ENCODE results near the gene SLC6A8. TPM values are rescaled to one million over a fixed set of nuclear protein-coding genes. Genes with fewer than 3 reads are reported as not detected.
"Not testable (repeated sequence)": the region's sequence is repeated elsewhere in the genome, so short reads cannot be mapped to it uniquely, and the experiment has no call there.

The SLC6A8 gene
- total and polyA plus RNA-seq, 4 donors = 13.9 to 26.7 (median 15.4) TPM

DNA sequence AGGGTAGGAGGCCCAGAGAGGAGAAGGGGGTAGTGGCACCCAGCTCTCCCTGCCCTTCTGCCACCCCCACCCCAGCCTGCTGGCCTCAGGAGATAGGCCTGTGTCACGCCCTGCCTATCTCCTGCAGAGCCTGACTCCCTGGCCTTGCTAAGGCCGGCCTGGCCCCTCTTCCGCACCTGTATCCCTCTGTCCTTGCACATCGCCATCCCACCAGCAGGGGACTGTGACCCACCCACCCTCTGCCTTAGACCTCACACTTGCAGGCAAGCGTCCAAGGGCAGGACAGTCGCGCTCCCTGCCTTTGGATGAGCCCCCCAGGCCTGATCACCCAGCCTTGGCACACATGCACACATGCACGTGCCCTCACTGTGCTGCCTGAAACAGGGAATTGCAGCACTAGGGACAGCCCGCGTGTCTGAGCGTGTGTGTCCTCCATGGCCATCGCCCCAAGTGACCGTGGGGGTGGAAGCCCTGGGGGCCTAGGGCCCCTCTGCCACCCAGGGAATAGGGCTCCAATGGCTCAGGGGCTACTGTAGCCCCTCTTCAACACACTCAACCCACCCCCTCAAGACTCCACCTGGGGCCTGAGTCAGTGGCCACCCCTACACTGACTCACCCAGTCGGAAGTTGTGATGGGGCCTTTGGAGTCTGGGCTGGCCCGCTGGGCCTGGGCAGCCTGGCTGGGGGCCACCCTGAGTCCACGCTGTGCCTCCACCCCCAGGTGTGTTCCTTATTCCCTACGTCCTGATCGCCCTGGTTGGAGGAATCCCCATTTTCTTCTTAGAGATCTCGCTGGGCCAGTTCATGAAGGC lies 2.1 kb downstream of the SLC6A8 start:
- Histone ChIP-seq H3K4me1 (ENCODE audit: control insufficient read depth in 1 of 2, insufficient read depth in 2 of 2, low read length in 2 of 2) (no peaks in the 10 kb centered on the region), H3K9me3 (ENCODE audit: control insufficient read depth, low read length) (no peaks in the 10 kb centered on the region), H3K27ac (ENCODE audit: low read depth in 1 of 2, low read length in 2 of 2) (peak overlapping the region in 1 of 2 donors; percentile 52), H3K36me3 (ENCODE audit: control insufficient read depth in 1 of 2, insufficient read depth in 2 of 2, low read length in 1 of 2) (no peaks in the 10 kb centered on the region), H3K27me3 (ENCODE audit: control insufficient read depth in 1 of 2, insufficient read depth in 2 of 2, low read length in 1 of 2) (peaks cover 0 to 1% of the 10 kb centered on the region in 2 donors), H3K4me3 (ENCODE audit: low read length in 2 of 2) (no peak overlapping the region)
- no peak for ATAC-seq (ENCODE audit: low FRiP score)
- no peak for DNase-seq
- WGBS, 2 donors = 86 to 88% methylated on average over 19 of the region's 19 CpGs
- intact Hi-C loops (cut with DNase I) = no loop called here

DNA sequence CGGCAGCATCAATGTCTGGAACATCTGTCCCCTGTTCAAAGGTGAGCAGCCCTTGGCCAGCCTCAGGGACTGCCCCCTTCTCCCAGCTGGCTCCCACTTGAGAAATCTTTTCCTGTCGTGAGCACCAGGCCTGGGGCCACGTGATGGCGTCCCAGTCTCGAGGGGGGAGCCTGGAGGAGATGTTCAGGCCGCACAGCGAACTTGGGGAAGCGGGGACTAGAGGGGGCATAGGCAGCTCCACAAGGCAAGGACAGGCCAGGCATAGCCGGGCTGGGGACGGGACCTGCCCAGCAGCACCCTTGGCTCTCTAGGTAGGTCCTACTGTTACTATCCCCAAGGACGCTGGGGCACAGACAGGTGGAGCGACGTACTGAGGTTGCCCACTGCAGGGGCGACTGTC lies 2.7 kb downstream of the SLC6A8 start:
- no peak for DNase-seq
- Histone ChIP-seq H3K4me1 (ENCODE audit: control insufficient read depth in 1 of 2, insufficient read depth in 2 of 2, low read length in 2 of 2) (no peaks in the 10 kb centered on the region), H3K36me3 (ENCODE audit: control insufficient read depth in 1 of 2, insufficient read depth in 2 of 2, low read length in 1 of 2) (no peaks in the 10 kb centered on the region), H3K27ac (ENCODE audit: low read depth in 1 of 2, low read length in 2 of 2) (no peak overlapping the region), H3K27me3 (ENCODE audit: control insufficient read depth in 1 of 2, insufficient read depth in 2 of 2, low read length in 1 of 2) (peaks cover 0 to 1% of the 10 kb centered on the region in 2 donors), H3K9me3 (ENCODE audit: control insufficient read depth, low read length) (no peaks in the 10 kb centered on the region), H3K4me3 (ENCODE audit: low read length in 2 of 2) (no peak overlapping the region)
- intact Hi-C loops (cut with DNase I) = no loop called here
- no peak for ATAC-seq (ENCODE audit: low FRiP score)
- WGBS, 2 donors = 82 to 86% methylated on average over 13 to 14 of the region's 14 CpGs

DNA sequence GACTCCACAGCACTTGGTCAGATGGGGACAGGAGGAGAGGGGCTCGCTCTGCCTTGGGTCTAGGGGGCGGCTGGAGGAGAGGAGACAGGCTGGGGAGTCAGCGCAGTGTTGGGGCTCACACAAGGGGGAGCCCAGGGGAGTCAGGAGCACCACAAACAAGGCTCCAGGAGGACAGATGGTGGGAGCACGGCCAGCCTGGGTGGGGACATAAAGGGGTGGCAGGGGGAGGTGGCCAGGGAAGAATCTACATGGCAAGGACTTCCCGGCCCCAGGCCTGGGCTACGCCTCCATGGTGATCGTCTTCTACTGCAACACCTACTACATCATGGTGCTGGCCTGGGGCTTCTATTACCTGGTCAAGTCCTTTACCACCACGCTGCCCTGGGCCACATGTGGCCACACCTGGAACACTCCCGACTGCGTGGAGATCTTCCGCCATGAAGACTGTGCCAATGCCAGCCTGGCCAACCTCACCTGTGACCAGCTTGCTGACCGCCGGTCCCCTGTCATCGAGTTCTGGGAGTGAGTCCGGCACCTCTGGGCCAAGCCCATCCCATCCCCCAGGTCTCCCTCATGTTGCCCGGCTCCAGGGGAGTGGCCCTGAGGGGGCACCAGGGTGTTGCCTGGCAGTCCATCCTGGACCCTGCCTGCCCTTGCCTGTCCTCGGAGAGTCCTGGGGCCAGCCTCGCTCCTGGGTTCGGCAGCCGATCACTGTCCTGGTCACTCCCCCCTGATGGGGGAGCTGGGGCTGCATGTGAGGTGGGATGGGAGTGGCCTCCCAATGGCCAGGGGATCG lies 3.5 kb downstream of the SLC6A8 start:
- H3K36me3 ChIP-seq (ENCODE audit: control insufficient read depth in 1 of 2, insufficient read depth in 2 of 2, low read length in 1 of 2); H3K9me3 ChIP-seq (ENCODE audit: control insufficient read depth, low read length); DNase-seq; H3K27me3 ChIP-seq (ENCODE audit: control insufficient read depth in 1 of 2, insufficient read depth in 2 of 2, low read length in 1 of 2); H3K4me1 ChIP-seq (ENCODE audit: control insufficient read depth in 1 of 2, insufficient read depth in 2 of 2, low read length in 2 of 2); intact Hi-C loops (cut with DNase I); H3K4me3 ChIP-seq (ENCODE audit: low read length in 2 of 2); H3K27ac ChIP-seq (ENCODE audit: low read depth in 1 of 2, low read length in 2 of 2); ATAC-seq (ENCODE audit: low FRiP score): not testable (repeated sequence)
- WGBS, 2 donors = 87 to 88% methylated on average over 21 of the region's 21 CpGs

DNA sequence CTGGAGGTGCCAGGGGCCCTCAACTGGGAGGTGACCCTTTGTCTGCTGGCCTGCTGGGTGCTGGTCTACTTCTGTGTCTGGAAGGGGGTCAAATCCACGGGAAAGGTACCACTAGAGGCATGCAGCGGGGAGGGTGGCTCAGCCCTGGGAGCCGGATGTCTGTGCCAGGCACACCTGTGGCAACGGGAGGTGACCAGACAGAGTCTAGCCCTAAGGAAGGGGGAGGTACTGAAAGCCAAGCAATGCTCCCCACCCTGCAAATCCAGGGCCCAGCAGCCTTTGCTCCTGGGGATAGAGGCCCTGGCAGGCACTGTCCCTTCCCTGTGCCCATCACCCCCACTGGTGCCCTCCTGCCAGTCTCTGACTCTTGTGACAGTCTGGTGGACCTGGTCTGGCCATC lies 4.3 kb downstream of the SLC6A8 start:
- 72 to 76% methylated on average over 4 of the region's 4 CpGs for WGBS, 2 donors
- Histone ChIP-seq H3K4me3 (ENCODE audit: low read length in 2 of 2) (no peak overlapping the region), H3K36me3 (ENCODE audit: control insufficient read depth in 1 of 2, insufficient read depth in 2 of 2, low read length in 1 of 2) (no peaks in the 10 kb centered on the region), H3K27me3 (ENCODE audit: control insufficient read depth in 1 of 2, insufficient read depth in 2 of 2, low read length in 1 of 2) (peaks cover 0 to 1% of the 10 kb centered on the region in 2 donors), H3K4me1 (ENCODE audit: control insufficient read depth in 1 of 2, insufficient read depth in 2 of 2, low read length in 2 of 2) (no peaks in the 10 kb centered on the region), H3K9me3 (ENCODE audit: control insufficient read depth, low read length) (no peaks in the 10 kb centered on the region), H3K27ac (ENCODE audit: low read depth in 1 of 2, low read length in 2 of 2) (no peak overlapping the region)
- intact Hi-C loops (cut with DNase I) = no loop called here
- DNase-seq (no peak), ATAC-seq (ENCODE audit: low FRiP score) (no peak)

DNA sequence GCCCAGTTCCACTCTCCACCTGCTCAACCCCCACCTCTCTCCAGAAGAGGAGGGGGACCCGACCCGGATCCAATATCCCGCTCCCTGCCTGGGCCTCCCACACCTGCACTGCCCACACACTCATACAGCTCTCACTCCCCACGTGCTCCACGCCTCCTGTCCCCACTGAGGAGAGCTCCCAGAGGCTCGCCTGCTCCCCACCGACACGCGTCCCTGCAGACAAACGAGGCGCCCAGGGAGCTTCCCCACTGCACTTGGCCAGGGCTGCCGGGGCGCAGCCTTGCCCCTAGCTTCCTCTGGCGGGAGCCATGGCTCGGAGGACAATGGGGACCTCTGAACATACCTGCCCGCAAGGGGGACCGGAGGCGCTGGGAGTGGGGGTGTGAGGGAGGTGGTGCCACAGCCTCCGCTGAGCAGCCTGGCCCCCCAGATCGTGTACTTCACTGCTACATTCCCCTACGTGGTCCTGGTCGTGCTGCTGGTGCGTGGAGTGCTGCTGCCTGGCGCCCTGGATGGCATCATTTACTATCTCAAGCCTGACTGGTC lies 5.0 kb downstream of the SLC6A8 start:
- Histone ChIP-seq H3K27me3 (ENCODE audit: control insufficient read depth in 1 of 2, insufficient read depth in 2 of 2, low read length in 1 of 2) (peaks cover 0 to 1% of the 10 kb centered on the region in 2 donors), H3K4me1 (ENCODE audit: control insufficient read depth in 1 of 2, insufficient read depth in 2 of 2, low read length in 2 of 2) (no peaks in the 10 kb centered on the region), H3K27ac (ENCODE audit: low read depth in 1 of 2, low read length in 2 of 2) (no peak overlapping the region), H3K9me3 (ENCODE audit: control insufficient read depth, low read length) (no peaks in the 10 kb centered on the region), H3K36me3 (ENCODE audit: control insufficient read depth in 1 of 2, insufficient read depth in 2 of 2, low read length in 1 of 2) (no peaks in the 10 kb centered on the region), H3K4me3 (ENCODE audit: low read length in 2 of 2) (no peak overlapping the region)
- ATAC-seq (ENCODE audit: low FRiP score) = no peak
- WGBS, 2 donors = 84 to 85% methylated on average over 24 of the region's 24 CpGs
- intact Hi-C loops (cut with DNase I) = no loop called here
- no peak for DNase-seq

DNA sequence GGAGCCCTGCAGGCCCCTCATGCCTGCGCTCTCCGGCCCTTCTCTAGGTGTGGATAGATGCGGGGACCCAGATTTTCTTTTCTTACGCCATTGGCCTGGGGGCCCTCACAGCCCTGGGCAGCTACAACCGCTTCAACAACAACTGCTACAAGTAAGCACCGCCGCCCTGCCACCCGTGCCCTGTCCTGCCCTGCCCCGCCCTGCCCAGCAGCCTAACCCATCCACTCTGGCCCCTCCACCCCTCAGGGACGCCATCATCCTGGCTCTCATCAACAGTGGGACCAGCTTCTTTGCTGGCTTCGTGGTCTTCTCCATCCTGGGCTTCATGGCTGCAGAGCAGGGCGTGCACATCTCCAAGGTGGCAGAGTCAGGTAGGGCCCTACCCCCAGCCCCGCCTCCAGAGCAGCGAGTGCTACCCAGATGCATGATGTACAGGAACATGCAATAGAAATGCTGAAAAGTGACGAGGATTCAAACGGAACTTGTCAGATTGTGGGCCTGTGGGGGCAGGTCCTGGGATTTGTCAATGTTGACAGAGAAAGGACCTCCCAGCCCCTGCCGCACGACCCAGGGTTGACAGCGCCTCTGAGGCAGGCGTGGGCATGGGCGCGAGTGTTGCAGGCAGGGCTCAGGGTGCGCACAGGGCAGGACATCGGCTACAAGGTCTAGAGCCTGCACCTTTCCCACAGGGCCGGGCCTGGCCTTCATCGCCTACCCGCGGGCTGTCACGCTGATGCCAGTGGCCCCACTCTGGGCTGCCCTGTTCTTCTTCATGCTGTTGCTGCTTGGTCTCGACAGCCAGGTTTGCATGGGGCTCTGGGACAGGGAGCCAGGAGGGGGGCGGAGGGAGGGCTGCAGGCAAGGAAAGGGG lies 5.7 kb downstream of the SLC6A8 start:
- intact Hi-C loops (cut with DNase I) = no loop called here
- peak in 1 of 2 donors; percentile 73 for DNase-seq
- ATAC-seq (ENCODE audit: low FRiP score) = no peak
- Histone ChIP-seq H3K27ac (ENCODE audit: low read depth in 1 of 2, low read length in 2 of 2) (no peak overlapping the region), H3K36me3 (ENCODE audit: control insufficient read depth in 1 of 2, insufficient read depth in 2 of 2, low read length in 1 of 2) (no peaks in the 10 kb centered on the region), H3K27me3 (ENCODE audit: control insufficient read depth in 1 of 2, insufficient read depth in 2 of 2, low read length in 1 of 2) (no peaks in the 10 kb centered on the region), H3K4me3 (ENCODE audit: low read length in 2 of 2) (no peak overlapping the region), H3K9me3 (ENCODE audit: control insufficient read depth, low read length) (no peaks in the 10 kb centered on the region), H3K4me1 (ENCODE audit: control insufficient read depth in 1 of 2, insufficient read depth in 2 of 2, low read length in 2 of 2) (no peaks in the 10 kb centered on the region)
- 86 to 87% methylated on average over 28 to 31 of the region's 31 CpGs for WGBS, 2 donors

DNA sequence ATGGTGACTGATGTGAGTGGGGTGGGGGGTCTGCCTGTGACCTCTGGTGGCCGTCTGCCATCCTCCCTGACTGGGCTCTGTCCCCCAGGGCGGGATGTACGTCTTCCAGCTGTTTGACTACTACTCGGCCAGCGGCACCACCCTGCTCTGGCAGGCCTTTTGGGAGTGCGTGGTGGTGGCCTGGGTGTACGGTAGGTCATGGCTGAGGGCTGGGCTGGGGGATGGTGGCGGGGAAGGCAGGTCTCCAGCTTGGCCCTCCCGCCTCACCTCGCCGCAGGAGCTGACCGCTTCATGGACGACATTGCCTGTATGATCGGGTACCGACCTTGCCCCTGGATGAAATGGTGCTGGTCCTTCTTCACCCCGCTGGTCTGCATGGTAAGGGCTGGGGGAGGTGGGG lies 6.5 kb downstream of the SLC6A8 start:
- H3K36me3 ChIP-seq (ENCODE audit: control insufficient read depth in 1 of 2, insufficient read depth in 2 of 2, low read length in 1 of 2); ATAC-seq (ENCODE audit: low FRiP score); H3K27ac ChIP-seq (ENCODE audit: low read depth in 1 of 2, low read length in 2 of 2); H3K9me3 ChIP-seq (ENCODE audit: control insufficient read depth, low read length); H3K4me3 ChIP-seq (ENCODE audit: low read length in 2 of 2); H3K27me3 ChIP-seq (ENCODE audit: control insufficient read depth in 1 of 2, insufficient read depth in 2 of 2, low read length in 1 of 2); intact Hi-C loops (cut with DNase I); H3K4me1 ChIP-seq (ENCODE audit: control insufficient read depth in 1 of 2, insufficient read depth in 2 of 2, low read length in 2 of 2): not testable (repeated sequence)
- WGBS, 2 donors = 89% methylated on average over 16 of the region's 16 CpGs
- peak in 1 of 2 donors; percentile 73 for DNase-seq

DNA sequence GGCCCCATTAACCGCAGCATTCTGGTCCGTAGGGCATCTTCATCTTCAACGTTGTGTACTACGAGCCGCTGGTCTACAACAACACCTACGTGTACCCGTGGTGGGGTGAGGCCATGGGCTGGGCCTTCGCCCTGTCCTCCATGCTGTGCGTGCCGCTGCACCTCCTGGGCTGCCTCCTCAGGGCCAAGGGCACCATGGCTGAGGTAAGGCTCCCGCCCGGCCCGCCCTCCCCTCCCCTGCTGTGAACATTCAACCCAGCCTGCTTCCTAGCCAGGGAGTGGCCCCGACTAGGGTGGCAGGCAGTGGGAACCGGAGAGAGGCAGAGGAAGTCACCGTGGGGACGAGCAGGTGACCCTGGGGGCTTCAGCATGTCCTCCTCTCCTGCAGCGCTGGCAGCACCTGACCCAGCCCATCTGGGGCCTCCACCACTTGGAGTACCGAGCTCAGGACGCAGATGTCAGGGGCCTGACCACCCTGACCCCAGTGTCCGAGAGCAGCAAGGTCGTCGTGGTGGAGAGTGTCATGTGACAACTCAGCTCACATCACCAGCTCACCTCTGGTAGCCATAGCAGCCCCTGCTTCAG lies 7.1 kb downstream of the SLC6A8 start:
- Histone ChIP-seq H3K9me3 (ENCODE audit: control insufficient read depth, low read length) (no peaks in the 10 kb centered on the region), H3K4me3 (ENCODE audit: low read length in 2 of 2) (no peak overlapping the region), H3K4me1 (ENCODE audit: control insufficient read depth in 1 of 2, insufficient read depth in 2 of 2, low read length in 2 of 2) (no peaks in the 10 kb centered on the region), H3K36me3 (ENCODE audit: control insufficient read depth in 1 of 2, insufficient read depth in 2 of 2, low read length in 1 of 2) (no peaks in the 10 kb centered on the region), H3K27me3 (ENCODE audit: control insufficient read depth in 1 of 2, insufficient read depth in 2 of 2, low read length in 1 of 2) (no peaks in the 10 kb centered on the region), H3K27ac (ENCODE audit: low read depth in 1 of 2, low read length in 2 of 2) (no peak overlapping the region)
- DNase-seq (no peak), ATAC-seq (ENCODE audit: low FRiP score) (no peak)
- whole genome bisulfite sequencing, 2 donors = 85 to 86% methylated on average over 23 of the region's 23 CpGs
- intact Hi-C loops (cut with DNase I) = no loop called here

Data from aorta (tissue), 5 donors.